ENCODE measurements around the gene RAPGEF6. TPM values are rescaled to one million over a fixed set of nuclear protein-coding genes. Genes with fewer than 3 reads are reported as not detected.

The RAPGEF6 gene
- total and polyA plus RNA-seq, 9 of the 15 experiments (the other 6 are each of a cell fraction or from before 2014, with no cell fraction given), result 2.7 to 23.4 (median 12.7) TPM

- DNase-seq (ENCODE audit: extremely low read depth in 1 of 4, low spot score in 3 of 4), result peak in 1 of 4 experiments; percentile 34
- ChIA-PET POLR2A (interaction anchor here (0.7 to 1.2 kb wide), 5 partner anchors 18 to 116 kb away, joined by 3 to 4 read pairs (median 3); no protein-coding TSS in a partner anchor), CTCF (ENCODE audit: low intra/inter-chr PET ratio) (no interaction called here)
- peaks cover 11 to 58% of the 10 kb centered on the region in 2 experiments for H3K4me1 ChIP-seq (replicated peaks in 1 of 2; ENCODE audit: control insufficient read depth in 2 of 2, insufficient read depth in 2 of 2, low read length in 2 of 2)
- no peaks in the 10 kb centered on the region for H3K27me3 ChIP-seq (ENCODE audit: control insufficient read depth in 2 of 2, insufficient read depth in 2 of 2, low read length in 2 of 2)
- ATAC-seq, result peak; percentile 15
- in situ Hi-C loops (cut with MboI) (loop anchor here (25.0 kb wide), 1 partner anchor 492 kb away; no protein-coding TSS in a partner anchor), intact Hi-C loops (cut with micrococcal nuclease) (no loop called here)
- no peaks in the 10 kb centered on the region; the same call in 2 of the 3 replicates for H3K36me3 ChIP-seq (ENCODE audit: control insufficient read depth, insufficient read depth, low read length)
- no peaks in the 10 kb centered on the region for H3K9me3 ChIP-seq (replicated peaks; ENCODE audit: control insufficient read depth, insufficient read depth, low read depth, low read length)
- peaks cover 81% of the 10 kb centered on the region for H3K79me2 ChIP-seq (ENCODE audit: control insufficient read depth, insufficient read depth, low read length)
- peak overlapping the region; percentile 62; the same call in 1 of the 2 replicates for H3K4me2 ChIP-seq (ENCODE audit: insufficient read depth, low read length)
- peak overlapping the region; percentile 83 for H3K27ac ChIP-seq (ENCODE audit: extremely low read depth, low read depth, low read length)
- no peak overlapping the region for H2AFZ ChIP-seq (ENCODE audit: low read depth, low read length)
- no peaks in the 10 kb centered on the region for H3K9me1 ChIP-seq (ENCODE audit: control insufficient read depth, insufficient read depth, low read length)
- FAIRE-seq, result no peak
- H3K9ac ChIP-seq (ENCODE audit: insufficient read depth in 1 of 2, low read depth in 2 of 2, low read length in 2 of 2), result peak overlapping the region in 1 of 2 experiments; percentile 47; a peak in 2 of 4 replicates
- H3K4me3 ChIP-seq, result no peak overlapping the region
- BruUV-seq (replicated peaks), result no TSS peak
- no peaks in the 10 kb centered on the region for H4K20me1 ChIP-seq (replicated peaks; ENCODE audit: control insufficient read depth, insufficient read depth, low read length)
- peak; percentile 79 for TF ChIP-seq ZNF316 (IDR thresholded peaks at IDR 0.05)
- TF ChIP-seq ARID3A (IDR thresholded peaks at IDR 0.05; ENCODE audit: borderline replicate concordance, low read depth, low read length), result 0 out of 2 replicates have a peak, but pooled peaks have one; percentile 12
- 0 out of 2 replicates have a peak, but pooled peaks have one; percentile 18 for TF ChIP-seq TAL1 (IDR thresholded peaks at IDR 0.05)
- 0 out of 4 replicates have a peak, but pooled peaks of 1 of the 2 experiments have one; percentile 11 for TF ChIP-seq MNT (conservative IDR thresholded peaks at IDR 0.05)
- TF ChIP-seq WHSC1 (IDR thresholded peaks at IDR 0.05; ENCODE audit: low read length), result no peak
- no peak for TF ChIP-seq EGR1 (conservative IDR thresholded peaks at IDR 0.05)
- TF ChIP-seq CGGBP1 (CRISPR knock-in tag; IDR thresholded peaks at IDR 0.05), result no peak
- TF ChIP-seq HMBOX1 (IDR thresholded peaks at IDR 0.05), result peak; percentile 47; the same call in 1 of the 2 replicates
- TF ChIP-seq RB1 (IDR thresholded peaks at IDR 0.05; ENCODE audit: low read depth), result no peak
- no peak for TF ChIP-seq RHOXF2B (CRISPR knock-in tag; conservative IDR thresholded peaks at IDR 0.05)
- no peak for TF ChIP-seq CREBBP (IDR thresholded peaks at IDR 0.05; ENCODE audit: low read depth, low read length)
- TF ChIP-seq ZBTB7A (IDR thresholded peaks at IDR 0.05; ENCODE audit: borderline replicate concordance, control insufficient read depth, low read depth, low read length), result no peak
- TF ChIP-seq CHCHD3 (CRISPR knock-in tag; IDR thresholded peaks at IDR 0.05), result no peak
- TF ChIP-seq ZNF212 (CRISPR knock-in tag; IDR thresholded peaks at IDR 0.05), result no peak
- peak; percentile 52 for TF ChIP-seq CBFA2T3 (IDR thresholded peaks at IDR 0.05)
- no peak for TF ChIP-seq KAT2B (IDR thresholded peaks at IDR 0.05; ENCODE audit: low read depth, low read length)
- TF ChIP-seq ZNF75A (CRISPR knock-in tag; IDR thresholded peaks at IDR 0.05), result no peak
These were observed 256.1 kb downstream of the RAPGEF6 start for GRCh38 chr5:131378721-131379541.

All from K562 (cell line).